Thyroid gland (tissue), 4 donors: ENCODE data around the gene KATNAL2.

Experiments
- POLR2A ChIP-seq, 2 donors: fragments of 450-650 bp; IDR thresholded peaks; one replicate each; pipeline ENCODE4 v1.6.1; 2017; ENCODE audit warnings: antibody characterized with exemption in 2 of 2, mild to moderate bottlenecking in 2 of 2, moderate library complexity in 1 of 2
- TF ChIP-seq, protein P1 (sequence below), 6 experiments: fragments of 200-600 bp in 3 of 6; fragments of 450-650 bp in 3 of 6; sonication (generic) in 3 of 6; IDR thresholded peaks; one replicate each; pipeline ENCODE4 v1.5.1; 2016 to 2019; ENCODE audit warnings: antibody characterized with exemption in 6 of 6, mild to moderate bottlenecking in 2 of 6, inconsistent platforms in 1 of 6, moderate library complexity in 1 of 6

DNA sequence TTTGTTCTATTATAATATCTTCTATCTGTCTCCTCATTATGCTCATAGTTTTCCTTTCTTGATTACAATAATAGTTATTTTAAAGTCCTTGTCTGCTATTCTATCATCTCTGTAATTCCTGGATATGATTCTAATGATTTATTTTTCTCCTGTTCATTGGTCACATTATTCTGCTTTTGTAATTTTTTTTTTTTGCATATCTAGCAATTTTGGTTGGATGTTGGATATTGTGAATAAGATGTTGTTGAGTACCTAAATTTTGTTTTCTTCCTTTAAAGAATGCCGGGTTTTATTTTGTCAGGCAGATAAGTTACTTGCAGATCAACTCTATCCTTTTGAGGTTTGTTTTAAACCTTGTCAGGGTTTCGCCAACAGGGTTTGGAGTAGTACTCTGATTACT lies 25.2 kb downstream of the KATNAL2 start:
- TF ChIP-seq, protein P1, sequence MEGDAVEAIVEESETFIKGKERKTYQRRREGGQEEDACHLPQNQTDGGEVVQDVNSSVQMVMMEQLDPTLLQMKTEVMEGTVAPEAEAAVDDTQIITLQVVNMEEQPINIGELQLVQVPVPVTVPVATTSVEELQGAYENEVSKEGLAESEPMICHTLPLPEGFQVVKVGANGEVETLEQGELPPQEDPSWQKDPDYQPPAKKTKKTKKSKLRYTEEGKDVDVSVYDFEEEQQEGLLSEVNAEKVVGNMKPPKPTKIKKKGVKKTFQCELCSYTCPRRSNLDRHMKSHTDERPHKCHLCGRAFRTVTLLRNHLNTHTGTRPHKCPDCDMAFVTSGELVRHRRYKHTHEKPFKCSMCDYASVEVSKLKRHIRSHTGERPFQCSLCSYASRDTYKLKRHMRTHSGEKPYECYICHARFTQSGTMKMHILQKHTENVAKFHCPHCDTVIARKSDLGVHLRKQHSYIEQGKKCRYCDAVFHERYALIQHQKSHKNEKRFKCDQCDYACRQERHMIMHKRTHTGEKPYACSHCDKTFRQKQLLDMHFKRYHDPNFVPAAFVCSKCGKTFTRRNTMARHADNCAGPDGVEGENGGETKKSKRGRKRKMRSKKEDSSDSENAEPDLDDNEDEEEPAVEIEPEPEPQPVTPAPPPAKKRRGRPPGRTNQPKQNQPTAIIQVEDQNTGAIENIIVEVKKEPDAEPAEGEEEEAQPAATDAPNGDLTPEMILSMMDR (IDR thresholded peaks at IDR 0.05), result no peak
- TF ChIP-seq POLR2A (IDR thresholded peaks at IDR 0.05), result no peak
